Stimulated activated CD4-positive, alpha-beta T cell treated with anti-CD3 and anti-CD28 coated beads, Interleukin-2, amount 100 ng/mL, for 24 hours (primary cell): ENCODE measurements around the gene LZTR1.
A peak's percentile ranks its signal among the peaks of the same experiment; 100 is the strongest.

Source experiments
- DNase-seq, 2 donors: peaks; one replicate each; pipeline ENCODE4 v3.0.0-alpha.2; 2020

Gene LZTR1

GRCh38 chr22:20951151-20951931 lies 30.8 kb upstream of the LZTR1 start:
- DNase-seq, result no peak

- no peak for DNase-seq
These were observed 30.1 kb upstream of the LZTR1 start for GRCh38 chr22:20951932-20952380.

- no peak for DNase-seq
These were observed 29.4 kb upstream of the LZTR1 start for GRCh38 chr22:20952544-20953341.

- DNase-seq, result no peak
These were observed 28.8 kb upstream of the LZTR1 start for GRCh38 chr22:20953342-20953608.

GRCh38 chr22:20953668-20954500 lies 28.2 kb upstream of the LZTR1 start:
- no peak for DNase-seq

GRCh38 chr22:20955548-20955947 lies 26.5 kb upstream of the LZTR1 start:
- no peak for DNase-seq

- DNase-seq, result no peak
These were observed 25.6 kb upstream of the LZTR1 start for GRCh38 chr22:20956258-20957101.

GRCh38 chr22:20957102-20957682 lies 24.9 kb upstream of the LZTR1 start:
- DNase-seq, result no peak

GRCh38 chr22:20957683-20958431 lies 24.2 kb upstream of the LZTR1 start:
- no peak for DNase-seq

- no peak for DNase-seq
These were observed 22.3 kb upstream of the LZTR1 start for GRCh38 chr22:20959578-20960461.

GRCh38 chr22:20960609-20961008 lies 21.5 kb upstream of the LZTR1 start:
- no peak for DNase-seq

- no peak for DNase-seq
These were observed 19.6 kb upstream of the LZTR1 start for GRCh38 chr22:20962491-20962945.

- no peak for DNase-seq
These were observed 18.7 kb upstream of the LZTR1 start for GRCh38 chr22:20963201-20964052.

- no peak for DNase-seq
These were observed 17.9 kb upstream of the LZTR1 start for GRCh38 chr22:20964090-20964798.

GRCh38 chr22:20964799-20965103 lies 17.3 kb upstream of the LZTR1 start:
- DNase-seq, result peak in 1 of 2 donors; percentile 20

GRCh38 chr22:20965104-20965887 lies 16.8 kb upstream of the LZTR1 start:
- DNase-seq, result no peak

GRCh38 chr22:20965888-20966855 lies 15.9 kb upstream of the LZTR1 start:
- DNase-seq, result no peak
